Activated T-cell treated with anti-CD3 and anti-CD28 coated beads, Interleukin-2, amount 50 U/mL, for 4 hours (primary cell): ENCODE data around the gene ARFRP1. TPM values are rescaled to one million over a fixed set of nuclear protein-coding genes. Genes with fewer than 3 reads are reported as not detected.
"Not testable (repeated sequence)": the region's sequence is repeated elsewhere in the genome, so short reads cannot be mapped to it uniquely, and the experiment has no call there.

Experiments
- ATAC-seq, 2 donors: fragments of 200-7000 bp; cut with Tn5 transposase; one replicate each; pipeline ENCODE4 v1.10.0; 2021
- DNase-seq: peaks from one replicate; pipeline ENCODE4 v3.0.0-alpha.2; 2020
- H3K27me3 Mint-ChIP-seq: one replicate; pipeline ENCODE4 v1.8.0; 2021; ENCODE audit warnings: low read depth, mixed read lengths
- H3K36me3 Mint-ChIP-seq: one replicate; pipeline ENCODE4 v1.8.0; 2022; ENCODE audit warnings: mixed read lengths; ENCODE audit not compliant: insufficient read depth
- H3K4me1 Mint-ChIP-seq: one replicate; pipeline ENCODE4 v1.8.0; 2021; ENCODE audit warnings: low read depth, mixed read lengths
- H3K4me3 Mint-ChIP-seq: one replicate; pipeline ENCODE4 v1.8.0; 2021; ENCODE audit warnings: mild to moderate bottlenecking, moderate library complexity, mixed read lengths
- H3K9me3 Mint-ChIP-seq: one replicate; pipeline ENCODE4 v1.8.0; 2021; ENCODE audit warnings: mixed read lengths
- total RNA-seq, 3 donors: library from RNA; stranded (reverse); gene quantifications; one replicate each; pipeline ENCODE4 v1.2.1, GENCODE V29; 2021

Gene ARFRP1
- total RNA-seq, 3 donors from 2014 or later = 62.1 to 67.1 (median 63.5) TPM

DNA sequence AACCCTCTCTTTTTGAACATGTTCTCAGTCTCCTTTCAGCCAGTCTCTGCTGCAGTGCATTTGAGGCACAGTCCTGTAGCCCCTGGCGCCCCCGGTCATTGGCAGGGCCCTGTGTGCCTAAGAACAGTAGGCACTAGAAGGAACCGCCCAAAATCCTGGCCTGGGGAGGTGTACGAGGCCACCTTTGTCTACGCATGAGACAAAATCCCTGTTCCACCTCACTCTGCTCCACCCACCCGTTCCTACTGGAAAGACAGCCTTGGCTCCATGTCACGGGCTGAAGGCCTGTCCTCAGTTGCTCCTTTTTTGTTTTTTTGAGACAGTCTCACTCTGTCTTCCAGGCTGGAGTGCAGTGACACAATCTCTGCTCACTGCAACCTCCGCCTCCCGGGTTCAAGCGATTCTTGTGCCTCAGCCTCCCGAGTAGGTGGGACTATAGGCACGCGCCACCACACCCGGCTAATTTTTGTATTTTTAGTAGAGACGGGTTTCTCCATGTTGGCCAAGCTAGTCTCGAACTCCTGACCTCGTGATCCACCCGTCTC, 22.5 kb upstream of the ARFRP1 start:
- H3K4me1 Mint-ChIP-seq = peaks cover 28% of the 10 kb centered on the region
- peaks cover 19% of the 10 kb centered on the region for H3K36me3 Mint-ChIP-seq
- not testable (repeated sequence) for H3K9me3 Mint-ChIP-seq, H3K27me3 Mint-ChIP-seq, ATAC-seq, DNase-seq, H3K4me3 Mint-ChIP-seq

DNA sequence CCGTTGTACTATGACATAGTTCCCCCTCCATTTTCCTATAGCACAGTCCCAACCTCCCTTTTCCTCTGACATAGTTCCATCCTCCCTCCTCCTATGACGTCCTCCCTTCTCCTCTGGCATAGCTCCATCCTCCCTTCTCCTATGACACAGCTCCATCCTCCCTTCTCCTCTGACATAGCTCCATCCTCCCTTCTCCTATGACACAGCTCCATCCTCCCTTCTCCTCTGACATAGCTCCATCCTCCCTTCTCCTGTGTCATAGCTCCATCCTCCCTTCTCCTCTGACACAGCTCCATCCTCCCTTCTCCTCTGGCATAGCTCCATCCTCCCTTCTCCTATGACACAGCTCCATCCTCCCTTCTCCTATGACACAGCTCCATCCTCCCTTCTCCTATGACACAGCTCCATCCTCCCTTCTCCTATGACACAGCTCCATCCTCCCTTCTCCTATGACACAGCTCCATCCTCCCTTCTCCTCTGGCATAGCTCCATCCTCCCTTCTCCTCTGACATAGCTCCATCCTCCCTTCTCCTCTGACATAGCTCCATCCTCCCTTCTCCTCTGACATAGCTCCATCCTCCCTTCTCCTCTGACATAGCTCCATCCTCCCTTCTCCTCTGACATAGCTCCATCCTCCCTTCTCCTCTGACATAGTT, 15.3 kb upstream of the ARFRP1 start:
- H3K36me3 Mint-ChIP-seq = peaks cover 31% of the 10 kb centered on the region
- not testable (repeated sequence) for DNase-seq, H3K27me3 Mint-ChIP-seq, H3K4me3 Mint-ChIP-seq, ATAC-seq
- H3K9me3 Mint-ChIP-seq = peaks cover 11% of the 10 kb centered on the region
- peaks cover 30% of the 10 kb centered on the region for H3K4me1 Mint-ChIP-seq

DNA sequence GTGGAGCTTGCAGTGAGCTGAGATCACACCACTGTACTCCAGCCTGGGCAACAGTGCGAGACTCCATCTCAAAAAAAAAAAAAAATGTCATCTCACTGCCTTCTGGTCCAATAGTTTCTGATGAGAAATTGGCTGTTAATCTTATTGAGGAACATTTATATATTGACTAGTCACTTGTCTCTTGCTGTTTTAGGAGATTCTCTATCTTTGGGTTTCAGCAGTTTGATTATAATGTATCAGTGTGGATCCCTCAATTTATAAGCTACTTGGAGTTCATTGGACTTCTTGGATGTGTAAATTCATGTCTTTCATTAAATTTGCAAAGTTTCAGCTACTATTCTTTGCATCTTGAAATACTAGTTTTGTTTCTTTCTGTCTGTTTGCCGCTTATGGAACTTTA, 11.2 kb upstream of the ARFRP1 start:
- H3K9me3 Mint-ChIP-seq = peaks cover 13% of the 10 kb centered on the region
- H3K4me3 Mint-ChIP-seq = no peak overlapping the region
- H3K27me3 Mint-ChIP-seq = no peaks in the 10 kb centered on the region
- peaks cover 43% of the 10 kb centered on the region for H3K36me3 Mint-ChIP-seq
- peaks cover 32% of the 10 kb centered on the region for H3K4me1 Mint-ChIP-seq
- no peak for ATAC-seq
- DNase-seq = no peak

DNA sequence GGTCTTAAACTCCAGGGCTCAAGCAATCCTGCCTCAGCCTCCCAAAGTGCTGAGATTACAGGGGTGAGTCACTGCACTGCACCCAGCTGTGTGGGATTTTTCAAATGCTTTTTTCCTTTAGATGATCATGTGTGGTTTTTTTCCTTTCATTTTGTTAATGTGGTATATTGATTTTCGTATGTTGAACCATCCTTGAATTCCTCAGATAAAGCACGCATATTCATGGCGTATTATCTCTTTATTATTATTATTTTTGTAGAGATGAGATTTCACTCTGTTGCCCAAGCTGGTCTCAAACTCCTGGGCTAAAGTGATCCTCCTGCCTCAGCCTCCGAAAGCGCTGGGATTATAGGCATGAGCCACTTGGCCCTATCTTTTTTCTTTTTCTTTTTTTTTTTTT, 7.1 kb upstream of the ARFRP1 start:
- ATAC-seq = no peak
- peaks cover 40% of the 10 kb centered on the region for H3K4me1 Mint-ChIP-seq

DNA sequence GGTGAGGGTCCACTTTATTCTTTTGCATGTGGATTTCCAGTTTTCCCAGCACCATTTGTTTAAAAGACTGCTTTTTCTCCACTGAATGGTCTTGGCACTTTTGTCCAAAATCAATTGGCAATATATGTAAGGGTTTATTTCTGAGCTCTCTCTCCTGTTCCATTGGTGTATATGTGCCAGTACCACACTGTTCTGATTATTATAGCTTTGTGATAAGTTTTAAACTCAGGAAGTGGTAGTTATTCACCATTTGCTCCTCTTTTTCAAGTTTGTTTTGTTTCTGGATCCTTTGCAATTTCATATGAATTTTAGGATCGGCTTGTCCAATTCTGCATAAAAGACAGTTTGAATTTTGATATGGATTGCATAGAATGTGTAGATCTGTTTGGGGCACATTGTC, 4.4 kb upstream of the ARFRP1 start:
- ATAC-seq (no peak), DNase-seq (no peak)
- H3K9me3 Mint-ChIP-seq = peaks cover 6% of the 10 kb centered on the region
- no peak overlapping the region for H3K4me3 Mint-ChIP-seq
- peaks cover 50% of the 10 kb centered on the region for H3K4me1 Mint-ChIP-seq
- H3K27me3 Mint-ChIP-seq = no peaks in the 10 kb centered on the region
- H3K36me3 Mint-ChIP-seq = peaks cover 44% of the 10 kb centered on the region

More for the DNA sequence above, 7.1 kb upstream of the ARFRP1 start:
- Mint-ChIP-seq H3K4me3 (no peak overlapping the region), H3K9me3 (peaks cover 13% of the 10 kb centered on the region), H3K27me3 (no peaks in the 10 kb centered on the region), H3K36me3 (peaks cover 49% of the 10 kb centered on the region)
- DNase-seq = no peak

DNA sequence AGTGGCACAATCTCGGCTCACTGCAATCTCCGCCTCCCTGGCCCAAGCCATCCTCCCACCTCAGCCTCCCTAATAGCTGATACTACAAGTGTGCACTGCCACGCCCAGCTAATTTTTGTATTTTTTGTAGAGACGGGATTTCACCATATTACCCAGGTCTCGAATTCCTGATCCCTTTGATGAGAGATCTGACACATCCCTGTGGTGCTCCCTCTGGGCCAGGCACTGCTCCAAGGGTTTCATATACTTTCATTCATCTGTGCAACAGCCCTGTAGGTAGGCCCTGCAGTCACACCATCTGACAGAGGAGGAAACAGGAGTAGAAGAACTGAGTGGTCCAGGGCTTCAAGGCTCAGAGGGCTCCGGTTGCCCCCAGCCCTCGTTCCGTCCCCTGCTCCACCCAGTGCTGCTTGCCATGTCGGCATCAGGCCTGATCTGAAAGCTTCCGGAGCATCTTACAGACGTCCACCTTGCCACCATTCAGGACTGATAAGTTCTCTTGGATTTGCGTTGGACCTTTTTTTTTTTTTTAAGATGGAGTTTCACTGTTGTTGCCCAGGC, 3.4 kb upstream of the ARFRP1 start:
- DNase-seq (no peak), ATAC-seq (no peak)
- peaks cover 53% of the 10 kb centered on the region for H3K4me1 Mint-ChIP-seq
- H3K36me3 Mint-ChIP-seq = peaks cover 42% of the 10 kb centered on the region
- no peaks in the 10 kb centered on the region for H3K27me3 Mint-ChIP-seq
- peak overlapping the region; percentile 31 for H3K4me3 Mint-ChIP-seq
- peaks cover 6% of the 10 kb centered on the region for H3K9me3 Mint-ChIP-seq

DNA sequence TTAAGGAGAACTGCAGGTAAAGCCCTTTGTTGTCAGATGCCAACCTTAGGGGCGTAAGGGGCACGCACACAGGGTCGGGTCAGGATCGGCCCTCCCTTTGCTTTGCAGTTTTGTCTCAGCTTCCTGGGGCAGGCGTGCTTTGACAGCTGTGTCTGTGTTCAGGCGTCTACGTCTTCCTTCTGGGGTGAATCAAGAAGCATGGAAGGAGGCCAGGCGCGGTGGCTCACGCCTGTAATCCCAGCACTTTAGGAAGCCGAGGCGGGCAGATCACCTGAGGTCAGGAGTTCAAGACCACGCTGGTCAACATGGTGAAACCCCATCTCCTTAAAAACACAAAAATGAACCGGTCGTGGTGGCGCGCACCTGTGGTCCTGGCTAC, 1.4 kb upstream of the ARFRP1 start:
- Mint-ChIP-seq H3K9me3 (no peaks in the 10 kb centered on the region), H3K4me3 (peak overlapping the region; percentile 85), H3K36me3 (peaks cover 34% of the 10 kb centered on the region), H3K4me1 (peaks cover 52% of the 10 kb centered on the region), H3K27me3 (no peaks in the 10 kb centered on the region)
- ATAC-seq (no peak), DNase-seq (no peak)

DNA sequence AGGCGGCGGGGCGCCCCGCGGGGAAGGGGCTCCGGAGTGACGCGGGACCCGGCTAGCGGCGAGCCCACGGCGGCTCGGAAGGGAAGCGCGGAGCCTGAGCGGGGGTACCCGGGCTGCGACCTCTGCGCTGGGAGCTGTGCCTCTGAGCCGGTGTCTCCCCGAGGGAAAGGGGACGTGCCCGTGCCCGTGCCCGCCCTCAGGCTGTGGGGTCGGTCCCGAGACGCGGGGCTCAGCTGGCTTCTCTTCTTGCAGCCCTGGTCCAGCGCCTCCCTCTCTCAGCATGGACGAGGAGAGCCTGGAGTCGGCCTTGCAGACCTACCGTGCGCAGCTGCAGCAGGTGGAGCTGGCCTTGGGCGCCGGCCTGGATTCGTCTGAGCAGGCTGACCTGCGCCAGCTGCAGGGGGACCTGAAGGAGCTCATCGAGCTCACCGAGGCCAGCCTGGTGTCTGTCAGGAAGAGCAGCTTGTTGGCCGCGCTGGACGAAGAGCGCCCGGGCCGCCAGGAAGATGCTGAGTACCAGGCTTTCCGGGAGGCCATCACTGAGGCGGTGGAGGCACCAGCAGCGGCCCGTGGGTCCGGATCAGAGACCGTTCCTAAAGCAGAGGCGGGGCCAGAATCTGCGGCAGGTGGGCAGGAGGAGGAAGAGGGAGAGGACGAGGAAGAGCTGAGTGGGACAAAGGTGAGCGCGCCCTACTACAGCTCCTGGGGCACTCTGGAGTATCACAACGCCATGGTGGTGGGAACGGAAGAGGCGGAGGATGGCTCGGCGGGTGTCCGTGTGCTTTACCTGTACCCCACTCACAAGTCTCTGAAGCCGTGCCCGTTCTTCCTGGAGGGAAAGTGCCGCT, 749 bp upstream of the ARFRP1 start:
- DNase-seq (no peak), ATAC-seq (peak; percentile 10 to 18)
- Mint-ChIP-seq H3K4me3 (peak overlapping the region; percentile 85), H3K9me3 (no peaks in the 10 kb centered on the region), H3K27me3 (no peaks in the 10 kb centered on the region), H3K4me1 (peaks cover 49% of the 10 kb centered on the region), H3K36me3 (peaks cover 31% of the 10 kb centered on the region)

DNA sequence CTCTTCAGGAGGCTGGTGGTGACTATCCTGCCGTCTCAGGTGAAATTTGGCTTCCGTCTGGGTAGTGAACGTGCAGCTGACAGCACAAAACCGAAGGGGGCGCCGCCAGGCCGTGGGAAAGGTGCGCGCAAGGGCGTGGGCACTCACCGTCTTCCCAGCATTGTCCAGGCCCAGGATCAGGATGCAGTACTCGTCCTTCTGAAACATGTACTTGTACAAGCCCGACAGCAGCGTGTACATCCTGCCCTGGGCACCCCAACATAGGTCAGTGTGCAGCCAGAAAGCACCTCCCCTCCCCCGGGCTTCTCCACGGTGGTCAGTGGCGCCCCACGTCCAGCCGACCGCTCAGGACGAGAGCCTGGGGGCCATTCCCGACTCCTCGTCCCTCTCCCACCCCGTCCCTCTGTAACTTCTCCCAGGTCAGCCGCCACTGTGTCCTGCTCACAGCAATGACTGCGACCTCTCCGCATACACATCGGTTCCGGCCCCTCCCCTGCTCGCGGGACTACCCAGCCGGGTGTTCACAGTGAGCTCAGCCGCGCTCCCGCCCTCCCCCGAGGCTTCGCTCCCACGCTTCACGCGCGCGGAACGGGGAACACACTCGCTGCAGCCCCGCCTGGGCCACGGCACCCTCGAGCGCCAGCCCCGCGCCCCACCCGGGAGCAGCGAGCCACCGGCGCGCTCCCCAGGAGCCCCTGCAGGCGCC, 771 bp downstream of the ARFRP1 start:
- Mint-ChIP-seq H3K9me3 (no peaks in the 10 kb centered on the region), H3K27me3 (no peaks in the 10 kb centered on the region), H3K4me3 (peak overlapping the region; percentile 92), H3K4me1 (peaks cover 43% of the 10 kb centered on the region), H3K36me3 (peaks cover 28% of the 10 kb centered on the region)
- ATAC-seq (peak; percentile 70 to 74), DNase-seq (peak; percentile 67)

DNA sequence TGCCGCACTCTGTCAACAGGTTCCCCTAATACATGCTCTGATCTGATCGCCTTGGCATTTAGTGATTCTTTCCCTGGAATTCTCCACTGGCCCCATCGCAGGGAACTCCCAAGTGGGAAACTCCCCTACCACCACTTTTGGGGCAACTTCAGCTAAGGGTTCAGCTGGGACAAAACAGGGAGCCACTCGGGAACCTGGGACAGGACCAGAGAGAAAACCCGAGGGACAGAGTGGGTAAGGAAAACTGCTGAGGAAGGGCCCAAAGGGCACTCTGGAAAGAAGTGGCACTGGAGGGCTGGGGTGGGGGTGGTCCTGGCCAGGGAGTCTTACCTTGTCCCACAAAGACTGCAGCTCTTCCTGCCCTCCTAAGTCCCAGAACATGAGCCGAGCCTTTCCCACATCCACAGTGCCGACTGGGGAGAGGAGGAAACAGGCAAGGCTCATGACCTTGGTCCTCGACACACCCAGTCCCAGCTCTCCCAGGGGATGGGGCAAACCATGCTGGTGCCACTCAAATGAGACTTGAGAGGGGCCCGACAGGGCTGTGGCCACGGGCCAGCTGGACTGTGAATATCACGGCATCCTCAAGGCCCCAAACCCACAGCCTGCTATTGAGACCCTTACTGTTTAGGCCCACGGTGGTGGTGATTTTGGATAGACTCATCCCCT, 1.6 kb downstream of the ARFRP1 start:
- Mint-ChIP-seq H3K4me3 (peak overlapping the region; percentile 92), H3K36me3 (peaks cover 26% of the 10 kb centered on the region), H3K4me1 (peaks cover 41% of the 10 kb centered on the region), H3K9me3 (no peaks in the 10 kb centered on the region), H3K27me3 (no peaks in the 10 kb centered on the region)
- ATAC-seq (no peak), DNase-seq (no peak)

DNA sequence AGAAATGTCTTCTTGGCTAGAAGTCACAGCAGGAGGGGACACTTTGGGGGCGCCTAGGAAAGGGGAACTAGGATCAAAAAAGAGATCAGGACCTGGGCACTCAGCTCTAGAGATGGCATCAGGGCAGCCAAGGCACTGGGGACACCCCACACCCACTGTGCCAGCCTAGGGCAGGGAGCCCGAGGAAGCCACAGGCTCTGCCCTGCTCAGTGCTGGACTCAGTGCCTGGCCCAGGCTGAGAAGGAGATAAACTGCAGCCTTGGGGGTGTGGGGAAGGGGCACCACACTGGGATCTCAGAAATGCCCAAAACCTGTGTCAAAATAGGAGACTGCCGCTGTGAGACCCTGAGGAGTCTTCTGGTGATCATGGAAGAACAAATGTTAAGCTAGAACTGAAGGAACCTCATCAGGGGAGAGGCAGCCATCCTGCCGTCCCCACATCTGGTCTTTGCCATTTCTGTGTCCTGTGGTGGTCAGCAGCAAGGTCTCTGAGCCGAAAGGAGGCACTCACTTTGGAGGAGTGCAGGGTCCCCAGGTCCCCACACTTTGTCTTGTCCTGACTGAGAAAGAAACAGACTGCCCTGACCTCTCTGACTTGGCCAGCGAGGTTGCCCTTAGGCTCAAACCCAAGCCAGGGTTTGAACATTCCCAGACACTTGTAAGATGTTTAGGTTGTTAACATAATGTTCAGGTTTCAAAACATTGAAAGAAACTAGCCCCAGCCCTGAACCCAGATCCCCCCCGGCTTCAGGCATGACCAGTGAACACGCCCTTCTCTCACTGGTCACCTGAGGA, 2.3 kb downstream of the ARFRP1 start:
- peaks cover 18% of the 10 kb centered on the region for H3K36me3 Mint-ChIP-seq
- no peak for ATAC-seq
- peaks cover 36% of the 10 kb centered on the region for H3K4me1 Mint-ChIP-seq

DNA sequence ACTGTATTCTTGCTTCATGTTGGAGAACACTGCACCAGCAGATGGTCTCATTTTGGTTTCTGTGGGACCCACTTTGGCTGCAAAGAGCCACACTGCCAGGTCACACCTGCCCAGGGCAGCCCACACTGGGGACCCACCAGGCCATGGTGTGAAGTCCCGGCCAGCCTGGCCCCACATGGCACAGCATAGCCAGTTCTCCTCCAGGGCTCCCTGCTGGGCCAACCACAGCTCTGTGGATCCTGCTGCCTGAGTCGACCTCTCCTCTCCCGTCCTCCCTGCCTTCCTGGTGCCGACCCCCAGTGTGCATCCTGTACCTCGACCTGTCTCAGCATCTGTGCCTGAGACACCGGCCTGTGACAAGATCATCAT, 3.0 kb downstream of the ARFRP1 start:
- no peaks in the 10 kb centered on the region for H3K9me3 Mint-ChIP-seq
- no peak for DNase-seq
- H3K4me3 Mint-ChIP-seq = peak overlapping the region; percentile 38
- peaks cover 16% of the 10 kb centered on the region for H3K36me3 Mint-ChIP-seq
- no peaks in the 10 kb centered on the region for H3K27me3 Mint-ChIP-seq
- no peak for ATAC-seq
- H3K4me1 Mint-ChIP-seq = peaks cover 35% of the 10 kb centered on the region

More for the DNA sequence above, 2.3 kb downstream of the ARFRP1 start:
- no peaks in the 10 kb centered on the region for H3K9me3 Mint-ChIP-seq
- no peaks in the 10 kb centered on the region for H3K27me3 Mint-ChIP-seq
- DNase-seq = no peak
- peak overlapping the region; percentile 38 for H3K4me3 Mint-ChIP-seq
